Measurements from ENCODE around the gene ABCC3.
A peak's percentile ranks its signal among the peaks of the same experiment; 100 is the strongest.

Gene ABCC3

DNA sequence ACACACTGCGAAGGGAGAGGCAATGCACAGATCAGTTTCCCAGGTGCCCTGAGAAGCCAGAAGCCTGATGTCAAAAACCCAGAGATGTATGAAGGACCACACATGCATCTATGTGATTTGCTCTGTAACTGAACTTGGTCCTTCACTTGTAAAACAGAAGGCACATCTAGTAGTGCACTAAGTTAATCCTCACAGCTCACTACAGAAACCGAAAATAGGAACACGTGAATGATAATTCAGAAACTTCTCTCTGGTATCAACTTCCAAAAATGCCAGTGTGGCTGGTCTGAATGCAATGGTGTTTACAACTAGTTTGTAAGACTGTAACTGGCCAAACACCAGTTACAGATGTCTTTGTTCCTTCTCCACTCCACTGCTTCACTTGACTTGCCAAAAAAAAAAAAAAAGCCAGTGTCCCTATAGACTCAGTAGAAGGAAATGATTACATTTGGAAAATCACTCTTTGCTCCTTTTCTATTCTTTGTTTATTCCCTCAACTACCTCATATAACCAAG is 61.7 kb downstream of the ABCC3 start:
- TF ChIP-seq, protein P1, sequence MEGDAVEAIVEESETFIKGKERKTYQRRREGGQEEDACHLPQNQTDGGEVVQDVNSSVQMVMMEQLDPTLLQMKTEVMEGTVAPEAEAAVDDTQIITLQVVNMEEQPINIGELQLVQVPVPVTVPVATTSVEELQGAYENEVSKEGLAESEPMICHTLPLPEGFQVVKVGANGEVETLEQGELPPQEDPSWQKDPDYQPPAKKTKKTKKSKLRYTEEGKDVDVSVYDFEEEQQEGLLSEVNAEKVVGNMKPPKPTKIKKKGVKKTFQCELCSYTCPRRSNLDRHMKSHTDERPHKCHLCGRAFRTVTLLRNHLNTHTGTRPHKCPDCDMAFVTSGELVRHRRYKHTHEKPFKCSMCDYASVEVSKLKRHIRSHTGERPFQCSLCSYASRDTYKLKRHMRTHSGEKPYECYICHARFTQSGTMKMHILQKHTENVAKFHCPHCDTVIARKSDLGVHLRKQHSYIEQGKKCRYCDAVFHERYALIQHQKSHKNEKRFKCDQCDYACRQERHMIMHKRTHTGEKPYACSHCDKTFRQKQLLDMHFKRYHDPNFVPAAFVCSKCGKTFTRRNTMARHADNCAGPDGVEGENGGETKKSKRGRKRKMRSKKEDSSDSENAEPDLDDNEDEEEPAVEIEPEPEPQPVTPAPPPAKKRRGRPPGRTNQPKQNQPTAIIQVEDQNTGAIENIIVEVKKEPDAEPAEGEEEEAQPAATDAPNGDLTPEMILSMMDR (conservative IDR thresholded peaks at IDR 0.05), result no peak
- no peak for TF ChIP-seq ZFX (IDR thresholded peaks at IDR 0.05)
- no peak overlapping the region for H3K27ac ChIP-seq

DNA sequence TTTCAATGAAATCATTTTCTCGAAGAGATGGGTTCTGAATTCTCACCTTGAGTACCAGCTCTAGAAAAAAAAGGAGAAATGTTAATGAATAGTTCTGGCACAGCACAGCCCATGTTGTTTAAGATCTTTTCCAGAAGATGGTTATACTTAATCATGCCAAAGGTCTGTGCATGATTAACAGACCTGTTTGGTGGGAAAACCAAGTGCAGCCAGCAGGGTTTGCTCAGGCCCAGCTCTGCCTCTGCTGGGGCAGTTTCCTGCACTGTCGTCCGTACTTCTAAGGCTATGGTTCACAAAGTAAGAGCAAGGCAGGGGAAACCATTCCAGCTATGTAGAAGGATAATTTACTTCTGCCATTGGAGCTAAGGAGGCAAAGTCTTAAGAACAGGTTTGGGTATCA is 62.4 kb downstream of the ABCC3 start:
- TF ChIP-seq ZFX (IDR thresholded peaks at IDR 0.05), result no peak
- TF ChIP-seq, protein P1 (conservative IDR thresholded peaks at IDR 0.05), result no peak
- no peak overlapping the region for H3K27ac ChIP-seq

DNA sequence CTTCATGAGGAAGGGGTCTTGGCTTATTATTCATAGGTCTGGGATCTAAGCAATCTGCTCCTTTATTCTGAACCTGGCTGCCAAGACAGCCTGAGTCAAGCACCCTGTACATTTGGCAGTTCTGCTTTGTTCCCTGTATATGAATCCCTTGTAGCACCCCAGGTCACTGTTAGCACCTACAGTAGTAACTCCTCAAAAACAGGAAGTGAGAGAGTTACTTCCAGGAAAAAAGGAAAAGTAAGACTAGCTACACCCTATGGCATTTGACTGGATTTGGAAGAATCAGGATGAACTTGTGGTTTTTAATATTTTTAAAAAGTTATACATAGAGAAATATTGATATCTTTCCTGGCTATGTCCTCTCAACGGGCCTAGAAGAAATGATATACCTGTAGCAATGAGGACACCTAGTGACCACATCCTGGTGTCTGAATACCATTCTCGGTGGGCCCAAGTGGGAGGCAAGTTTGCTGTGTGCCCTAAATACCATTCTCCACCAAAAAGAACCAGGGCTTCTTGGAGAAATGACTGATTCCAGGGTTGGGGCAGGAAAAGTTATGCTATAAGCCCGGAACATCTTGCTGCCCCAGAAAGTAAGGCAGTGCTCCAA is 63.1 kb downstream of the ABCC3 start:
- TF ChIP-seq, protein P1 (conservative IDR thresholded peaks at IDR 0.05), result 0 out of 2 replicates have a peak, but pooled peaks have one; percentile 10
- no peak for TF ChIP-seq ZFX (IDR thresholded peaks at IDR 0.05)
- no peak overlapping the region for H3K27ac ChIP-seq

DNA sequence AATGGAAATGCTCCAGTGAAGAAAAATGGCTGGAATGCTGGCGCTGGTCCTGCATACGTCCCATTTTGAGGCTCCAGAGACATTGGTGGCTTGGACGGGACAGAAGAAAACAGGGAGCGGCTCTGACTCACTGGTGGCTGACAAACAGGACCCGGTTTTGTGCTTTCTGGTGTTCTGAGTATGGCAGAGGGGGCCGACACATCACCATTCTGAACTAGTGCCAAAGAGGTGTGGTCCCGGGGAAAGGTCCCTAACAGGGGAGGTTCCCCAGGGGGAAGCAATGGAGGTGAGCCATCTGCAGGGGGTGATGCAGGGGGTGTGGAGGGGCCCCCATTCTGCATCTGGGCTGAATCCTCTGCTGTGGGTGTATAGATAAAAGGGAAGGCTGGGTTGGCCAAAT is 64.7 kb downstream of the ABCC3 start:
- no peak overlapping the region for H3K27ac ChIP-seq
- no peak for TF ChIP-seq ZFX (IDR thresholded peaks at IDR 0.05)
- TF ChIP-seq, protein P1 (conservative IDR thresholded peaks at IDR 0.05), result no peak

DNA sequence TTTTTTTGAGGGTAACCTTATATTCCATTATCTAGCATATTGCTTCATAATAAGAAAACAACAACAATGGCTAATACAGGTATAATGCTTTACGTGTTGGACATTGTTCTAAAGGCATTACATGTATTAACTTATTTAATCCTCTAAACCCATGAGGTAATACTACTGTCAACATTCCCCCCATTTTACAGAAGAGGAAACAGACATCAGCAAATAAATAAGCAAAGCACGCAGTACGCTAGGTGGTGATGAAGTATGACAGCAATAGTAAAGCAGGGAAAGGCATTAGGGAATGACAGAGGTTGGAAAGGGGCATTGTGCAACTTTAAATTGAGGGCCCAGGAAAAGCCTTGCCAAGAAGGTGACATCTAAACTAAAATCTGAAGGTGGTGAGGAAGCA is 68.5 kb downstream of the ABCC3 start:
- H3K27ac ChIP-seq, result no peak overlapping the region
- no peak for TF ChIP-seq ZFX (IDR thresholded peaks at IDR 0.05)
- TF ChIP-seq, protein P1 (conservative IDR thresholded peaks at IDR 0.05), result no peak

DNA sequence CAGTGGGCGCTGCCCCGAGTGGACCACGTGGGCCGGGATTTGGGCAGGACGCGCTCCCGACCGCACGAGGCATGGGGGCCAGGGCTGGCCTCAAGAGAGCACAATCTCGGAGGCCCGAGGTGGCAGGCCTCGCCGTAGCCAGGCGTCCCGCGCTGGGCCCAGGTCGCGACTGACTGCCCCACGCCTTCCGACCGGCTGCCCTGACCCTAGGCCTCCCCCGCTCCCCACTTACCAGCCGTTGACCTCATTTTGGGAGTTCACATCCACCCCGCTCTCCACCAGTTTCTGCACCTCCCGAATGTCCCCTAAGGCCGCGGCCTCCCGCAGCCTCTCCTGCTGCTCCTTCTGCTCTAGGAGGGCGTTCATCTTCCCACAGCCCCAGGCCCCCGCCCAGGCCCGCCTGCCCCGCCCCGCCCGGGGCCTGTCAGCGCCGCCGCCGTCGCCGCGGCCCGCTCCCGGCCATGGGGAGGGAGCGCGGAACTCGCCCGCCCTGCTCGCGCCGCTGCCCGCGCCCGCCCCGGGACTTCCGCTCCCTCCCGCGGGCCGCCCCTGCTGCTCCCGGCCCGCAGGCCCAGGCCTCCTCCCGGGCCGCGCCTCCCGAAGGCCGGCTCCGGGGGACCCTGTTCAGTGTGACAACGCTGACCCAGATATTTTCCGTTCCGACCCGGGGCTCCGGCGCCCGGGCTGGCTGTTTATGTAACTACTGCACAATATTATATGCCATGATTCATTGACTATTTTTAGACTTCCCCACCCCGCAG is 72.8 kb downstream of the ABCC3 start, which contains the start of gene ANKRD40:
Gene ANKRD40 (minus strand): TSS at position 626 of the 761 bp plus-strand sequence. CDS start 260 bp downstream, at position 366.
- TF ChIP-seq, protein P1 (conservative IDR thresholded peaks at IDR 0.05), result no peak
- TF ChIP-seq ZFX (IDR thresholded peaks at IDR 0.05), result peak; percentile 100
- peak within 1 kb of the TSS; percentile 93 for H3K27ac ChIP-seq
